Measurements from ENCODE around the gene PRIM2.
"Not testable (repeated sequence)": the region's sequence is repeated elsewhere in the genome, so short reads cannot be mapped to it uniquely, and the experiment has no call there.

DNA sequence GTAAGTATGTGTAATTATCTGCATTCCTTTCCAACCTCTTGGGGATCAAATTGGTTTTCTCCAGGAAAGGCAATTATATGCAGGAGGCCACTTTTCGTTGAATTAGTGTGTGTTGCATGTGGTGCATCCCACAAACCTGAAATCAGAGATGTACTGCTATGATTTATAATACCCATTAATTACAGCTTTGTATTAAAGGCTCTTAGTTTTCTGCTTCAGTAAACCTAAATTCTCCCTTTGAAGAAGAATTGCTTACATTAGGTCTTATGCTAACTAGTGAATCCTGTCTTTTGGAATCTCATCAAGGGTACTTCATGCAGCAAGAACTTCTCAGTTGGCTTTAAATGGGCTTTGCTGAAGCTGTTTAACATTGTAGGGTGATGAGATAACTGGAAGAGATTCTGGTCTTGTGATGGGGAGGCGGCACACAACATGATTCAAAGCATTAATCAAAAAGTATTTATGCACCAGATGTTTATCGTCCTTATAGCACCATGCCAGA, 155.5 kb downstream of the PRIM2 start:
- TF ChIP-seq, protein P1, sequence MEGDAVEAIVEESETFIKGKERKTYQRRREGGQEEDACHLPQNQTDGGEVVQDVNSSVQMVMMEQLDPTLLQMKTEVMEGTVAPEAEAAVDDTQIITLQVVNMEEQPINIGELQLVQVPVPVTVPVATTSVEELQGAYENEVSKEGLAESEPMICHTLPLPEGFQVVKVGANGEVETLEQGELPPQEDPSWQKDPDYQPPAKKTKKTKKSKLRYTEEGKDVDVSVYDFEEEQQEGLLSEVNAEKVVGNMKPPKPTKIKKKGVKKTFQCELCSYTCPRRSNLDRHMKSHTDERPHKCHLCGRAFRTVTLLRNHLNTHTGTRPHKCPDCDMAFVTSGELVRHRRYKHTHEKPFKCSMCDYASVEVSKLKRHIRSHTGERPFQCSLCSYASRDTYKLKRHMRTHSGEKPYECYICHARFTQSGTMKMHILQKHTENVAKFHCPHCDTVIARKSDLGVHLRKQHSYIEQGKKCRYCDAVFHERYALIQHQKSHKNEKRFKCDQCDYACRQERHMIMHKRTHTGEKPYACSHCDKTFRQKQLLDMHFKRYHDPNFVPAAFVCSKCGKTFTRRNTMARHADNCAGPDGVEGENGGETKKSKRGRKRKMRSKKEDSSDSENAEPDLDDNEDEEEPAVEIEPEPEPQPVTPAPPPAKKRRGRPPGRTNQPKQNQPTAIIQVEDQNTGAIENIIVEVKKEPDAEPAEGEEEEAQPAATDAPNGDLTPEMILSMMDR (conservative IDR thresholded peaks at IDR 0.05 in 1 of 2, IDR thresholded peaks at IDR 0.05 in 1 of 2; ENCODE audit: low read depth in 1 of 2, low read length in 2 of 2) = not testable (repeated sequence)
- TF ChIP-seq EZH2 (IDR thresholded peaks at IDR 0.05; ENCODE audit: low read length, missing control alignments) = not testable (repeated sequence)

All from fibroblast of lung (primary cell).